Stimulated activated CD8-positive, alpha-beta memory T cell treated with anti-CD3 and anti-CD28 coated beads, Interleukin-7, amount 100 ng/mL, for 48 hours (primary cell): Measurements from ENCODE around the gene CLK2.
"Not testable (repeated sequence)": the region's sequence is repeated elsewhere in the genome, so short reads cannot be mapped to it uniquely, and the experiment has no call there.

ENCODE experiments used
- DNase-seq, 2 donors: peaks; one replicate each; pipeline ENCODE4 v3.0.0-alpha.2; 2020; ENCODE audit warnings: low read depth in 1 of 2; ENCODE audit errors: extremely low read depth in 1 of 2

Gene CLK2

DNA sequence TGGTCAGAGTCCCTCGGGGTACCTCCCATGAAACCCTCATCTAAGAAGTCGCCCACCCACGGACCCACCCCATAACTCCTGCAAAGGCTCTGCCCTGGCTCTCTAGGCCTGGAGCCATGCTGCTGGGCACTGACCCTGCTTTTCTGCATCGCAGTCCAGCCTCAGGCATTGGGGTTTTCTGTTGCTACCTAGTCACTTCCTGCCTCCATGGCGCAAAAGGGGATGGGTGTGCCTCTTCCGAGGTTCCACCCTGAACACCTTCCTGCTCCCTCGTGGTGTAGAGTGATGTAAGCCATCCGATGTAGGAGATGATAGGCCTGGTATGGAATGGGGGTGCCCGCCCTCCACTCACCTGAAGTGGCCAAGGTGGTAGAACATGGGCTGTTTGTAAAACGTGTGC is 58.6 kb downstream of the CLK2 start:
- not testable (repeated sequence) for DNase-seq
